Thyroid gland (tissue), 4 donors: Measurements from ENCODE around the gene PPP1R15B.

Experiments
- POLR2A ChIP-seq, 2 donors: fragments of 450-650 bp; IDR thresholded peaks; one replicate each; pipeline ENCODE4 v1.6.1; 2017; ENCODE audit warnings: antibody characterized with exemption in 2 of 2, mild to moderate bottlenecking in 2 of 2, moderate library complexity in 1 of 2
- TF ChIP-seq, protein P1 (sequence below), 6 experiments: fragments of 200-600 bp in 3 of 6; fragments of 450-650 bp in 3 of 6; sonication (generic) in 3 of 6; IDR thresholded peaks; one replicate each; pipeline ENCODE4 v1.5.1; 2016 to 2019; ENCODE audit warnings: antibody characterized with exemption in 6 of 6, mild to moderate bottlenecking in 2 of 6, inconsistent platforms in 1 of 6, moderate library complexity in 1 of 6

DNA sequence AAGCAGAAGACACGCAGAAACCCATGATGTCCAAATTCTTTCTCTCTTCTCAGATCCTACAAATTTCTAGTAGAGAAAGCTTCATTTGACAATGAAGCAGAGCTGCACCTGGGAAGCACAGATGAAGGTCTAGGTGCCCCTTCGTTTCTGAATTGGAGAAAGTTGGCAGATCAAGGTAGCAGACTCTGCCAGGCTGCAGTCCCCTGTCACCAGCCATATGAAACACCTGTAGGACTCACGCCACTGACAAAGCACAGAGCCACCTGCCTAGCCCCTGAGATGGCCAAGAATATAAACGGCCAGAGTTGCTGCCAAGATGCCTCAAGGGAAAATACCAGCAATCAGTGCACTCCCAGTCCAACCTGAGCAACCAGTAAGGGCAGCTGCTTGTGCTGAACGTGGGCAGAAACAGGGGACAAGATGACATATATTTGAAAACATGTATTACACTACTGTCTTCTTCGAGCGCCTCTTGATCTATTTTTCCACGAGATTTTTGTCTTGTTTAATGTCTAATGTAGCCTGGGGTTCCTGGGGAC lies 31.3 kb downstream of the PPP1R15B start:
- TF ChIP-seq, protein P1, sequence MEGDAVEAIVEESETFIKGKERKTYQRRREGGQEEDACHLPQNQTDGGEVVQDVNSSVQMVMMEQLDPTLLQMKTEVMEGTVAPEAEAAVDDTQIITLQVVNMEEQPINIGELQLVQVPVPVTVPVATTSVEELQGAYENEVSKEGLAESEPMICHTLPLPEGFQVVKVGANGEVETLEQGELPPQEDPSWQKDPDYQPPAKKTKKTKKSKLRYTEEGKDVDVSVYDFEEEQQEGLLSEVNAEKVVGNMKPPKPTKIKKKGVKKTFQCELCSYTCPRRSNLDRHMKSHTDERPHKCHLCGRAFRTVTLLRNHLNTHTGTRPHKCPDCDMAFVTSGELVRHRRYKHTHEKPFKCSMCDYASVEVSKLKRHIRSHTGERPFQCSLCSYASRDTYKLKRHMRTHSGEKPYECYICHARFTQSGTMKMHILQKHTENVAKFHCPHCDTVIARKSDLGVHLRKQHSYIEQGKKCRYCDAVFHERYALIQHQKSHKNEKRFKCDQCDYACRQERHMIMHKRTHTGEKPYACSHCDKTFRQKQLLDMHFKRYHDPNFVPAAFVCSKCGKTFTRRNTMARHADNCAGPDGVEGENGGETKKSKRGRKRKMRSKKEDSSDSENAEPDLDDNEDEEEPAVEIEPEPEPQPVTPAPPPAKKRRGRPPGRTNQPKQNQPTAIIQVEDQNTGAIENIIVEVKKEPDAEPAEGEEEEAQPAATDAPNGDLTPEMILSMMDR (IDR thresholded peaks at IDR 0.05) = no peak
- TF ChIP-seq POLR2A (IDR thresholded peaks at IDR 0.05) = no peak
